Measurements from ENCODE around the gene PTGR3. TPM values are rescaled to one million over a fixed set of nuclear protein-coding genes. Genes with fewer than 3 reads are reported as not detected.

The PTGR3 gene
- total RNA-seq, 1 experiment from 2014 or later: 8.2 TPM

DNA sequence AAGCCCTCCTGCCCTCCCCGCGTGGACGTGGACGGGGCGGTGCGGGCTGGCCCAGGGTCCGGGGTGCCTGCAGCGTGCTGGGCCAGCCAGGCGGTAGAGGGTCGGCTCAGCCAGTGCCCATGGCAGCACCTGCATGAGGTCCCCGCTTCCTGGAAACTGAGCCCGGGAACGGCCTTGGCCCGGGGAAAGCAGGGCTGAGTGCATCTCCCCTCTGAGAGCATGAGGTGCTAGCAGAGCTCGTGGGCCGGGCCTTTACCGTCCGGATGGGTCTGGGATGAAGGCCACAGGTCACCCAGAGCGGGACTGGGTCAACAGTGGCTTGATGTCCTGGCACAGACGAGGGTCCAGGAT is 41.5 kb upstream of the PTGR3 start:
- no peaks in the 10 kb centered on the region for H3F3A ChIP-seq (ENCODE audit: low read length, unreplicated experiment)
- no peak overlapping the region for H3K27ac ChIP-seq (ENCODE audit: low read length)
- no peak overlapping the region for H3K9ac ChIP-seq (ENCODE audit: low read length)
- CTCF ChIA-PET: interaction anchor here (0.6 kb wide), 1 partner anchor 180 kb away, joined by 3 read pairs; no protein-coding TSS in a partner anchor
- ATAC-seq (no peak), DNase-seq (no peak)
- 0 out of 2 replicates have a peak, but pooled peaks cover 3% of the 10 kb centered on the region for H3K79me2 ChIP-seq (ENCODE audit: low read length)
- BruUV-seq (replicated peaks): no TSS peak
- H3K4me3 ChIP-seq (ENCODE audit: low read length): no peak overlapping the region
- POLR2A ChIA-PET (ENCODE audit: unreplicated experiment): no interaction called here
- H3K4me1 ChIP-seq (ENCODE audit: insufficient read depth, low read length): peaks cover 16% of the 10 kb centered on the region
- H2AFZ ChIP-seq (ENCODE audit: low read length): no peak overlapping the region
- no peaks in the 10 kb centered on the region for H3K9me2 ChIP-seq (replicated peaks; ENCODE audit: low read length)
- TF ChIP-seq EZH2phosphoT487 (IDR thresholded peaks at IDR 0.05; ENCODE audit: borderline replicate concordance, low read length) (no peak), EZH2 (IDR thresholded peaks at IDR 0.05; ENCODE audit: low read length, unreplicated experiment) (no peak)
- TF ChIP-seq, protein P1, sequence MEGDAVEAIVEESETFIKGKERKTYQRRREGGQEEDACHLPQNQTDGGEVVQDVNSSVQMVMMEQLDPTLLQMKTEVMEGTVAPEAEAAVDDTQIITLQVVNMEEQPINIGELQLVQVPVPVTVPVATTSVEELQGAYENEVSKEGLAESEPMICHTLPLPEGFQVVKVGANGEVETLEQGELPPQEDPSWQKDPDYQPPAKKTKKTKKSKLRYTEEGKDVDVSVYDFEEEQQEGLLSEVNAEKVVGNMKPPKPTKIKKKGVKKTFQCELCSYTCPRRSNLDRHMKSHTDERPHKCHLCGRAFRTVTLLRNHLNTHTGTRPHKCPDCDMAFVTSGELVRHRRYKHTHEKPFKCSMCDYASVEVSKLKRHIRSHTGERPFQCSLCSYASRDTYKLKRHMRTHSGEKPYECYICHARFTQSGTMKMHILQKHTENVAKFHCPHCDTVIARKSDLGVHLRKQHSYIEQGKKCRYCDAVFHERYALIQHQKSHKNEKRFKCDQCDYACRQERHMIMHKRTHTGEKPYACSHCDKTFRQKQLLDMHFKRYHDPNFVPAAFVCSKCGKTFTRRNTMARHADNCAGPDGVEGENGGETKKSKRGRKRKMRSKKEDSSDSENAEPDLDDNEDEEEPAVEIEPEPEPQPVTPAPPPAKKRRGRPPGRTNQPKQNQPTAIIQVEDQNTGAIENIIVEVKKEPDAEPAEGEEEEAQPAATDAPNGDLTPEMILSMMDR (conservative IDR thresholded peaks at IDR 0.05; ENCODE audit: low read depth, low read length): no peak
- no peaks in the 10 kb centered on the region for H3K9me3 ChIP-seq (ENCODE audit: low read length)
- H3K36me3 ChIP-seq (ENCODE audit: low read depth, low read length): no peaks in the 10 kb centered on the region
- no peak overlapping the region for H3K4me2 ChIP-seq (ENCODE audit: low read length)
- intact Hi-C loops (cut with micrococcal nuclease): no loop called here
- no peaks in the 10 kb centered on the region for H3K27me3 ChIP-seq (ENCODE audit: low read length)
- no peaks in the 10 kb centered on the region for H4K20me1 ChIP-seq (ENCODE audit: low read length)

DNA sequence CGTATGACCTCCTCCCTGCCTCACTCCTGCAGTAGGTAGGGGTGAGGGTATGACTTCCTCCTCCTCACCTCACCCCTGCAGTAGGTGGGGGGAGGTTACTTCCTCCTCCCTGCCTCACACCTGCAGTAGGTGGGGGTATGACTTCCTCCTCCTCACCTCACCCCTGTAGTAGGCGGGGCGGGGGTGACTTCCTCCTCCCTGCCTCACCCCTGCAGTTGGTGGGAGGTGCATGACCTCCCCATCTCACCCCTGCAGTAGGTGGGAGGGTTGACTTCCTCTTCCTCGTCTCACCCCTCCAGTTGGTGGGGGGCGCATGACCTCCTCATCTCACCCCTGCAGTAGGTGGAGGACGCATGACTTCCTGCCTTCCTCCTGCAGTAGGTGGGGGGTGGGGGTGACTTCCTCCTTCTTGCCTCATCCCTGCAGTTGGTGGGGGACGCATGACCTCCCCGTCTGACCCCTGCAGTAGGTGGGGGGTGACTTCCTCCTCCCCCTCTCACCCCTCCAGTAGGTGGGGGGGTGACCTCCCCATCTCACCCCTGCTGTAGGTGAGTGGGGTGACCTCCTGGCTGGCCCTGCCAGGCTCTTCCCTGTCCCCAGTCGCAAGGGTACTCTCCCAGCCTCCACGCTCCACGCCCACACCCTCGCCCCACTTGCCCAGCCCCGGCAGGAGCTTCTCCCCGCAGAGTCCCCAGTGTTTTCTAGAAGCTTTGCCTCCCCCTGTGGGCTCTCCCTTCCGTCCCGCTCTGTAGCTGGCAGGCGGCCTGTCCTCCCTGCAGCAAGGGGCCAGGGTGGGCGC is 40.9 kb upstream of the PTGR3 start:
- peaks cover 16% of the 10 kb centered on the region for H3K4me1 ChIP-seq (ENCODE audit: insufficient read depth, low read length)
- ChIA-PET CTCF (no interaction called here), POLR2A (ENCODE audit: unreplicated experiment) (no interaction called here)
- H2AFZ ChIP-seq (ENCODE audit: low read length): no peak overlapping the region
- no peak overlapping the region for H3K9ac ChIP-seq (ENCODE audit: low read length)
- H3K79me2 ChIP-seq (ENCODE audit: low read length): 0 out of 2 replicates have a peak, but pooled peaks cover 3% of the 10 kb centered on the region
- ATAC-seq: no peak
- H3K9me2 ChIP-seq (replicated peaks; ENCODE audit: low read length): no peaks in the 10 kb centered on the region
- no peaks in the 10 kb centered on the region for H3F3A ChIP-seq (ENCODE audit: low read length, unreplicated experiment)
- no peak for DNase-seq
- H3K4me3 ChIP-seq (ENCODE audit: low read length): no peak overlapping the region
- BruUV-seq (replicated peaks): no TSS peak
- intact Hi-C loops (cut with micrococcal nuclease): loop anchor here (5.0 kb wide), 1 partner anchor 38 kb away; the partner anchor contains the start of gene TSHZ1
- H3K27me3 ChIP-seq (ENCODE audit: low read length): no peaks in the 10 kb centered on the region
- H3K27ac ChIP-seq (ENCODE audit: low read length): no peak overlapping the region
- no peaks in the 10 kb centered on the region for H4K20me1 ChIP-seq (ENCODE audit: low read length)
- H3K36me3 ChIP-seq (ENCODE audit: low read depth, low read length): no peaks in the 10 kb centered on the region
- no peaks in the 10 kb centered on the region for H3K9me3 ChIP-seq (ENCODE audit: low read length)
- TF ChIP-seq, protein P1 (conservative IDR thresholded peaks at IDR 0.05; ENCODE audit: low read depth, low read length): no peak
- no peak for TF ChIP-seq EZH2 (IDR thresholded peaks at IDR 0.05; ENCODE audit: low read length, unreplicated experiment)
- TF ChIP-seq EZH2phosphoT487 (IDR thresholded peaks at IDR 0.05; ENCODE audit: borderline replicate concordance, low read length): no peak
- no peak overlapping the region for H3K4me2 ChIP-seq (ENCODE audit: low read length)

DNA sequence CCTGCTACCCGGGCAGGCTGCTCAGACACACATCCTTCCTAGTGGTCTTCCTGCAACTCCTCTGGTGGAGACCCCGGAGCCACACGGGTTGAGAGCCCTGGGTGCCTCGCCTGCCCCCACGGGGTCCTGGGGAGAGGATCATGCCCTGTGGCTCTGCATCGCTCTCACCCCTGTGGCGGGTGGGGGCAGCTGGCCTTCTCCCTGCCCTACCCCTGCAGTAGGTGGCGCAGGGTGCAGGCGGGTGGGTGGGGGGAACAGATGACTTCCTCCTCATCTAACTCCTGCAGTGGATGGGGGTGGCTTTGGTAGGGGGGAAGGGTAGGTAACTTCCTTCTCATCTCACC is 40.2 kb upstream of the PTGR3 start:
- Histone ChIP-seq H4K20me1 (ENCODE audit: low read length) (no peaks in the 10 kb centered on the region), H2AFZ (ENCODE audit: low read length) (no peak overlapping the region), H3K36me3 (ENCODE audit: low read depth, low read length) (no peaks in the 10 kb centered on the region), H3K27ac (ENCODE audit: low read length) (no peak overlapping the region), H3K9me3 (ENCODE audit: low read length) (no peaks in the 10 kb centered on the region), H3K79me2 (ENCODE audit: low read length) (0 out of 2 replicates have a peak, but pooled peaks cover 3% of the 10 kb centered on the region), H3K4me3 (ENCODE audit: low read length) (no peak overlapping the region), H3K9me2 (replicated peaks; ENCODE audit: low read length) (no peaks in the 10 kb centered on the region), H3F3A (ENCODE audit: low read length, unreplicated experiment) (no peaks in the 10 kb centered on the region), H3K4me1 (ENCODE audit: insufficient read depth, low read length) (peaks cover 16% of the 10 kb centered on the region), H3K9ac (ENCODE audit: low read length) (no peak overlapping the region), H3K27me3 (ENCODE audit: low read length) (no peaks in the 10 kb centered on the region), H3K4me2 (ENCODE audit: low read length) (no peak overlapping the region)
- TF ChIP-seq EZH2phosphoT487 (IDR thresholded peaks at IDR 0.05; ENCODE audit: borderline replicate concordance, low read length) (no peak), EZH2 (IDR thresholded peaks at IDR 0.05; ENCODE audit: low read length, unreplicated experiment) (no peak)
- TF ChIP-seq, protein P1 (conservative IDR thresholded peaks at IDR 0.05; ENCODE audit: low read depth, low read length): no peak
- ATAC-seq (no peak), DNase-seq (no peak)
- CTCF ChIA-PET: no interaction called here
- POLR2A ChIA-PET (ENCODE audit: unreplicated experiment): no interaction called here
- no TSS peak for BruUV-seq (replicated peaks)
- intact Hi-C loops (cut with micrococcal nuclease): loop anchor here (5.0 kb wide), 1 partner anchor 37 kb away; the partner anchor contains the start of gene TSHZ1
